HG03575 (cell line): Measurements from ENCODE around the gene SLBP.
"Not testable (repeated sequence)": the region's sequence is repeated elsewhere in the genome, so short reads cannot be mapped to it uniquely, and the experiment has no call there.

Experiments
- ATAC-seq: cut with Tn5 transposase; IDR thresholded peaks from one replicate; pipeline ENCODE4 v1.9.1; 2021; ENCODE audit not compliant: unreplicated experiment, insufficient number of reproducible peaks, low FRiP score; ENCODE audit errors: extremely low read depth

The SLBP gene

DNA sequence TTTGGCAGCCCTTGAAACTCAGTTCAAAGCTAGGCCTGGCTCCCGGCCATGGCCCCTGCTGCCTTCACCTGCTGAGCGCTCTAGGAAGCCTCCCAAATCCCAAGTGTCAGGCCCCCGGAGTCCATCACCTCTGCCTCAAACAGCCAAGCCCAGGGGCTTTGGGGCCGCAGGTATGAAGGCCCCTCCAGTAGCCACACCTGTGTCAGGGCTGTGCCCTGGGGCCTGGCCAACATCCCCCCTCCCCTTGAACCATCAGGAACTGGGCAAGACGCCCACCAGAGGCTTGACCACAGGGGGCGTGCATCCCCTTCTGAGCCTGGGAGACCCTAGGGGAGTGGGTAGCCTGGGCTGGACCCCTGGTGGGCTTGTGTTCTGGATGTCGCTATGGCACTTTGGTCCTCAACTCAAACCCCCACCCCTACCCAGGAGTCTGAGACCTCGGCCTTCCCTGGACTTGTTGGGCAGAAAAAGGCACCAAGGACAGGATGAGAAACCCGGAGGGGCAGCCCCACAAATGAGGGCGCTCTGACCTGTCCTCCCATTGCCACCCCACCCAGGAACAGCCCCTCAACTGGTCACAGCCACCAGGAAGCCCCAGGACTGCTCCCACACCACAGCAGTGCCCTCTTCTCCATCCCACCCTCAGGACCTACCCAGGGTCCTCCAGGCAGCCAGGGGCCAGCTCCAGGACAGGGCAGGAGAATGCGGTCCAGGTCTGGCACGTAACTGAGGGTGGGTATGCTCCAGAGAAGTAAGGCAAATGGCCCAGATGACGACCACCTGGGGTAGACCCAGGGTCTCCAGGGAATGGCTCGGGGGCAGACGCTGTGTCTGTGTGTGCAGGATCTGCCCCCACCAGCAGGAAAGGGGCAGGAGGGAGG, 4.2 kb upstream of the SLBP start:
- no peak for ATAC-seq

DNA sequence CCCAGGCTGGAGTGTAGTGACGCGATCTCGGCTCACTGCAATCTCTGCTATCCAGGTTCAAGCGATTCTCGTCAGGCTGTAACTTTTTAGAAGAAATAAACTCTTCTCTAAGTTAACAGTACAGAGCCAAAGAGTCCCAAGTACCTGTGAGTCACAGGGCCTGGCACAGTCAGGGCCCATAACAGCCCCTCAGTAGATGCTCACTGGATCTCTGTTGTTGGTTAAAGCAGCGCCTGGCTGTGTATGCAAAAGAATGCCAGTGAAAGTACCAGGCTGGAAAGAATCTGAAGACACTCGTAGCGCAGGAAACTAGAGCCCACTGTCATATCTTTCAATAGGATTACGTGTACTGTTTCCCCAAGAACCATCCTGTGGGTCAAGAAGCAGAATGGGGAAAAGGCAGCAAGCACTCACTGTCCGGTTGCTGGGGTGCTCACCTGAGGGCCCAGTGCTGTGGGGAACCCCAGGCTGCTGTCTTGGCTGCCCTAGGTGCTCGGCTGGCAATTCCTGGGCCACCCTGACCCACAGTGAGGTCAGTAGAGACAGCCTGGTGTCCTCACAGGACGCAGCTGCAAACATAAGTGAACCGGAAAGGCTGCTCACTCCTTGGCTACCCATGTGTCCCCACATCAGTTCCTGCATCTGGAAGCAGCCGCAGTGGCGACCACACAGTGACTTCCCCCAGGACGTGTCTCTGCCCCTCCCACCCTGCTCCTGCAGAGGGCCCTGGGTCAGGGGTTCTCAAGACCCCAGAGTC, 3.1 kb upstream of the SLBP start:
- no peak for ATAC-seq

DNA sequence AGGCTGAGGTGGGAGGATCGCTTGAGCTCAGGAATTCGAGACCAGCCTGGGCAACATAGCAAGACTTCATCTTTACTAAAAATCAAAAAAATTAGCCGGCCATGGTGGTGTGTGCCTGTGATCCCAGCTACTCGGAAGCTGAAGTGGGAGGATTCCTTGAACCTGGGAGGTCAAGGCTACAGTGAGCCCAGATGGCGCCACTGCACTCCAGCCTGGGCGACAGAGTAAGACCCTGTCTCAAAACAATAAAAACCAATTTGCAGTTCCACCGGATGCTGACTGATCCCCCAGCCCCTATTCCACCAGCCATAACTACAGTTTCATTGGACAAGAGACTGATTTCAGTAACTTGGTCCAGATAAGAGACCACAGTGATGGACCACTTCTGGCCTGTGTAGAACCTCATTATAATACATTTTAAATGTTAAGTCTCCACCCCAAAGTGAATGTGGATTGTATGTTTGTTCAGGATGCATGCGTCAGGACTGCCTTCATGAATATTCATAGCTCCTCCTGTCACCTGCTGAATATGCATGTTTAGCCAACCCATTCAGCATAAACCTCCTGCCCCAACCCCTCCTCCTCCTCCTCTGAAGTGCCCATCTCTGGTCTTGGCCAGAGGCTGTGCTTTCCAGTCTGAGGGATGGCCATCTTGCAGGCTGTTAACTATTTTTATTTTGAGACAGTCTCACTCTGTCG, 2.3 kb upstream of the SLBP start:
- no peak for ATAC-seq

DNA sequence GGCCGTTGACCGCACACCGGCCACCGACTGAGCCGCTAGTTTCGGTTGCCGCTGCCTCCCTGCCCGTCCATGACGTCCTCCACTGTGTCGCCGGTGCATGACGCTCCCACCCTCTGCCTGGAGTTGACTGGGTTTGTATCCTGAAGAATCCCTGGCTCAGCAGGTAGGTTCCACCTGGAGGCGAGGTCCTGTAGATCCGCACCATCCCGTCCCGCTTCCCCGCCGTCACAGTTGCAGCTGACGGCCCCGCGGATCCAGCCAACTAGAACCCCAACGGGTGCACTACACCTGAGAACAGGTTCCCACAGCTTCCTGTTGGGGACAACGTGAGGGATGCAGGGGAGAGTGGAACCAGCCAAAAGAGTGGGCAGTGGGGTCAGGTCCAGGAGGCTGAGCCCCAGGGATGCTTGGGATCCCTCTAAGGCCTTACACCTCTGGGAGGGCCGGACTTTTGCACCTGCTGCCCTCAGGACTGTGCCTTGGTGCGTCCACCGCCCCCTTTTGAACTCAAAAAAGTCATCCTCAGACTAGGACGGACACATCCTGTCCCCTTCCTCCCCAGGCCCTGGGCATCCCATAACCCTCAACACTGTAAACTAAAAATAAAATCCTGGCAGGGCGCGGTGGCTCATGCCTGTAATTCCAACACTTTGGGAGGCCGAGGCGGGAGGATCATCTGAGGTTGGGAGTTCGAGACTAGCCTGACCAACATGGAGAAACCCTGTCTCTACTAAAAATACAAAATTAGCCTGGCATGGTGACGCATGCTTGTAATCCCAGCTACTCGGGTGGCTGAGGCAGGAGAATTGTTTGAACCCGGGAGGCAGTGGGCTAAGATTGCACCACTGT, 1.1 kb upstream of the SLBP start:
- ATAC-seq: no peak

DNA sequence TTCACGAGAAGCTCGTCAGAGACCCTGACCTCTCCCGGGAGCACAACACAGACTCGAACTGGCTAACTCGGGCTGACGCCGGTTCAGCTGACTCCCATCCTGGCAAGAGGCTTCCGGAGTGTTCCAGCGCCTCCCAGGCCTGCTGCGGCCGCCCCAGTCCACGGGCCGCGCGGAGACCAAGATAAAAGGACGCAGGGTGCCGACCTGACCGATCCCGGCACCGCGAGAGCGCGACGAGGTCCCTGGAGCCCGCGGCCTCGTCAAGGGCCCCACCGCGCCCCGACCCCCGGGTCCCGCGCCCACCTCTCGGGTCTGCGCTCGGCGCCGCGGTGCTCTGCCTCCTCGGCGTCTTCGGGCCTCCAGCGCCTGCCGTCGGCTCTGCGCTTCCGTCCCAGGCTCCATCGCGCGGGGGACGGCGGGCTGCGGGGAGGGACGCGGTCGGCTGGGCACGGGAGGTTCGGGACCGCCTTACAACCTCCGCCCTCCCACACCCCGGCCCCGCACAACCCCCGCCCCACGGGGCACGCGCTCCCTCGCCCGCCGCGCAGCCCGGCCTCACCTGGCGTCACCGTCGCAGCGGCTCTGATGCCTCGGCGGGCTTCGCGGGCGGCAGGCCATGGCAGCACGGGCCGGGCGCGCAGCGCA, 426 bp downstream of the SLBP start:
- ATAC-seq: no peak

DNA sequence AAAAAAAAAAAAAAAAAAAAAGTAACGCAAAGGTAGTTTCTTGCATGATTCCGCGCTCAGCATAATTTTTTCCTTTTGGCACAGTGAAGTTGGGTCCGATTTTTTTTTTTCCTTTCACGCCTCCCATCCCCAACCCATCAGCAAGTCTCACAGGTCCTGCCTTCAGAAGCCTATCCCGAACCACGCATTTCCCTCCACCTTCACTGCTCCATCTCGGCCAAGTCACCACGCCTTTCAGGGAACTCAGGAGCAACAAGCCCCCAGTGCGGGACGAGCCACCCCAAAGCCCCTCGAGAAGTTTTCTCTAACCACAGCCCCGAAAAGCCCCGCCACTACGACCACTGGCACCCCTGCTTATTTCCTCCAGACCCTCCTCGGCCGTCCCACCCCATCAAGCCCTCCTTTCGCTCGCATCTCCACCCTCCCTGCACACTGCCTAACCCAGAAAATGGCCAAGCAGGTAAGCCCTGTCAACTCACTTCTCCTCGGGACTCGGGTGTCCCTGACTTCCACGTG, 1.0 kb downstream of the SLBP start:
- no peak for ATAC-seq

DNA sequence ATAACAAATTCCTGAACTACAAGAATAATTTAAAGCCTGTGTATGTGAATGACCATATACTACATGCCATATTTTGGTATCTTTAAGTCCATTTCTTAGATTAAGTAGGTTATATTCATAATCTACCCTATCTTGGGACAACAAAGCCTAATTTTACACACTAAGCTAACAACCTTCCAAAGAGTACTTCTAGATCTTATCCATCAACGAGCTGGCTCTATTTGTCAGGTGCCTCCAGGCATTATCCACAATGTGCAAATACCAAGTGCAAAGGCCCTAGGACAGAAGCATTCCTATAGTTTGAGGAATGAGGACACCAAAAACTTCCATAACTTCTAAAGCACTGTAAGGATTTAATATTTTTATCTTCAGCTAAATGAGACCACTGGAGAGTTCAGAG, 3.5 kb downstream of the SLBP start:
- no peak for ATAC-seq

DNA sequence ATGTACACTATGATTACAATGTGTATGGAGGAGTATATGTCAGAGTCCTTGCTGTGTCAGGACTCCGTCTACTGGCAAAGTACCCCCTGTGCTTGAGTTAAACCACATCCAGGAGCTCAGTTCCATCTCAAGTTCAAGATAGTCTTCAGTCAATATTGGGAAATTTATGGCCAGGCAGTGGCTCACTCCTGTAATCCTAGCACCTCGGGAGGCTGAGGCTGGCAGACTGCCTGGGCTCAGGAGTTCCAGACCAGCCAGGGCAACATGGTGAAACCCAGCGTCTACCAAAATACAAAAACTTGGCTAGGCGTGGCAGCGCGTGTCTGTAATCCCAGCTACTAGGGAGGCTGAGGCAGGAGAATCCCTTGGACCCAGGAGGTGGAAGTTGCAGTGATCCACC, 5.8 kb downstream of the SLBP start:
- ATAC-seq: no peak

DNA sequence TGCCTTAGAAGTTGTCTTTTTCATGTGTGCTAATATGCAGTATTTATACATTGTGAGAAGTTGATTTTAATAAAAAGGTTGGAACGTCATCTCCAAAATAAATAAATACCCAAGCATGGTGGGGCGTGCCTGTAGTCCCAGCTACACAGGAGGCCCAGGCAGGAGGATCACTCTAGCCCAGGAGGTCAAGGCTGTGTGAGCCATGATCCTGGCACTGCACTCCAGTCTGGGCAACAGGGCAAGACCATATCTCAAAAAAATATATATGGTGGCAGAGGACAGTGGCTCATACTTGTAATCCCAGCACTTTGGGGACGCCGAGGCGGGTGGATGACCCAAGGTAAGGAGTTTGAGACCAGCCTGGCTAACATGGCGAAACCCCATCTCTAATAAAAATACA, 6.4 kb downstream of the SLBP start:
- no peak for ATAC-seq

DNA sequence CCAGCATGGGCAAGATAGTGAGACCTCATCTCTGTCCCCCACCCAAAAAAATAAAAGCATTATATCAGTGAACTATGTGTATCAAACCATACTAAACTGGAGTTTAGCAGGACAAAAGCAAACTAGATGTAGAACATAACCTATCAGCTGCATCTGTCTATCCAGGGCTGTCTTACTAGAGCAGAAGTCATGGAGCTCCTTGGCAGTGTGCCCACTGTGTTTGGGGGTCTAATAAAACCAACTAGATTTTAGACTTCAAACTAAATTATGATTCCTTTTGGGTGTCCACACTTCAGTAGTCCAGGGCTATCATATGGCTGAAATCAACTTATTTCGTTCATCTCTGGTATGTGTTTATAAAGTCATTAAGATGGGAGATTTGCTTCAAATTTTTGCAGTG, 8.3 kb downstream of the SLBP start:
- ATAC-seq: no peak

DNA sequence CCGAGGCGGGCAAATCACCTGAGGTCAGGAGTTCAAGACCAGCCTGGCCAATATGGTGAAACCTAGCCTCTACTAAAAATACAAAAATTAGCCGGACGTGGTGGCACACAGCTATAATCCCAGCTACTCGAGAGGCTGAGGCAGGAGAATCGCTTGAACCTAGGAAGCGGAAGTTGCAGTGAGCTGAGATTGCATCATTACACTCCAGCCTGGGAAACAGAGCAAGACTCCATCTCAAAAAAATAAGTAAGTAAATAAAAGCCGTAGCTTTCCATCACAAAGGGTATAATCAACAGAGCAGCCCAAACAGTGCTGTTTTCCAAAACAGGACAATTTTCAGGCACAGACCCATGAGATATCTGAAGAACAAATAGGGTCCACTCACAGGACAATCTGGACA, 10.4 kb downstream of the SLBP start:
- ATAC-seq: not testable (repeated sequence)

DNA sequence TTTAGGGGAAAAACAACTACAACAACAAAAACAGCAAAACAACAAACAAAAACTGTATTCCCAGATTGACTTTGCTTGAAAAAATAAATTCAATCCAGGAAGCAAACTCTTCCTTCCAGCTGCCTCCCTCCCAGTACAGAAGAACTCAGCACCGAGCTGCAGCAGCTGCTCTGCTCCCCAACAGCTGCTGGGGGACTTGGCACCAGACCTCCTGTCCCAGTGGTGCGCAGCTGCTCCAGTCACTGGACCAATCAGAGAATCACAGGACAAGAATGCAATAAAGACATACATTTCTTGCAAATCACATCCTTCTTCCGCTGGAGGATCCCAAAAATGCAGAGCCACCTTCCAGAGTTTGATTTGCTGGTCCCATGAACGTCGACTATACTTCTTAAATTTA, 16.2 kb downstream of the SLBP start:
- ATAC-seq: no peak

DNA sequence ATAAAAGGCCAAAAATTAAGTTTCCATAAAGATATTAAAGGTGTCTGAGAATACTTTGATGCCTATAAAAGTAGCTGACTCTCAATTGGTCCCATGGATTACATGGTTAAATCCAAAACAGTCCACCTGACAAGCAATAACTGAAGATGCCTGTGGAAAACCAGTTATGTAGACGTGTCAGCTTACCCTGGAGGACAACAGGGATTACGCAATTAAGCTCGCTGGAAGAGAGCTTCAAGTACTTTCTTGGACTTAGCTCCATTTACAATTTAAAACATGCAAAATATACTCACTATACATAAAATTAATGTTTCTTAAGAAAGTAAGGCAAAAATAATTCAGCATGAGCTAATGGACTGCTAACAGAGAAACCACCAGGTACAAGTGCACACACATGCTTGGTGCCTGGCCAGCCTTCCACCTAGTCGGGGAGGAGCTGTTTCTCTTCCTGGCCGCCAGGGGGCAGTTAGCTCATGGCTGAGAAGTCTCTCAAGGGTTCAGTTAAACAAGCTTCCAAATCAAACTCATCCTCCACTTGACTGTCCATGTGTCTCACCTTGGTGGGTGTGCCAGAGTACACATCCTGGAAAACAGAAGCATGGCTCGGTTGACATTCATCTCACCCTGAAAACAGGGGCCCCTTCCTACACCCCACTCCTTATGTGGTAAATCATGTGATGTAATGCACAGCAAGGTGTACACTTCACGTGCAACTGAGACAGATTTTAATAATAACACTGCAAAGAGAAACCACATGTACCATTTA, 18.8 kb downstream of the SLBP start:
- ATAC-seq: no peak

DNA sequence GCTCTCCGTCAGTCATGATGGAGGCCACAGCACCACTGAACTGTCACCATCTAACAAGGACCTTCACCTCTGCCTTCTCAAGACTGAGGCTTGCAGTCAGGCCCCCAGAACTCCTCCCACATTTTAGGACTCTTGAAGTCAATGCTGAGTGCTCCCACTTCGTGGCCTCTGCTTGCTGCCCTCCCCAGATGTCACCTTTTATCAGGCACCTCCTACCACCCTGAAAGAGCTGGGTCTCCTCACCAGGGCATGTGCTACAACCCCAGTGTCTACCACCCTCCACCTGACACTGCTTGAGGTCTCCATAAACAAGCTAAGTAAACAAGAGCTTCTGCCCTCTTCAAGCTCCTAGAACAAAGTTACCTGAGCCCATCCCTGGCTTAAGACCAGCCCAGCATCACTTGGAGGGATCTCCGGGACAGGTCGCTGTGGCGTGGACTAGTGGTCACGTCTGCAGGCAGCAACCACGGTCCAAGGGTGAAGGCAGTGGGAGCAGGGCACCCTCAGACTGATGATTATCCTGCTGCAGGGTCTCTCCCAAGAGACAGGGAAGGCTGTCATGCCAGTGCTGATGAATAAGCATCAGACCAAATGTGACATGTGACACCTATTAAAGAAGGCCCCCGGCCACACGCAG, 20.3 kb downstream of the SLBP start:
- no peak for ATAC-seq

DNA sequence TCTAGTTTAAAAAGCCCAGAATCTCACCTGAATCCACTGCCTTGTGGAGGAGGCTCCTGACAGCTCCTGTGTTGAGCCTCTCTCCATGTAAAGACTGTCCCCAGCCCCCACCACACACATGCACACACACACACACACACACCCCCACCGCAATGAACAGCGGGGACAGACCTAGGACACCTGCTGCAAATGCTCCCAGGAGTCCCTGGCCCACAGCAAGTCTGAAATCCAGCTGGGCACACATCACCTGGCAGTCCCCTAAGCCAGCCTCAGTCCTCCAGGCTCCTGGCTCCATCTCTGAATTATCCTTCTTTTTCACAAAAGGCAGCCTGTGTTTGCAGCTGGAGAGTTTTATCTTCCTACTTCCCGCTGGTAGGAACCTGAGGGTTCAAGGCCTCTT, 21.4 kb downstream of the SLBP start:
- ATAC-seq: no peak

DNA sequence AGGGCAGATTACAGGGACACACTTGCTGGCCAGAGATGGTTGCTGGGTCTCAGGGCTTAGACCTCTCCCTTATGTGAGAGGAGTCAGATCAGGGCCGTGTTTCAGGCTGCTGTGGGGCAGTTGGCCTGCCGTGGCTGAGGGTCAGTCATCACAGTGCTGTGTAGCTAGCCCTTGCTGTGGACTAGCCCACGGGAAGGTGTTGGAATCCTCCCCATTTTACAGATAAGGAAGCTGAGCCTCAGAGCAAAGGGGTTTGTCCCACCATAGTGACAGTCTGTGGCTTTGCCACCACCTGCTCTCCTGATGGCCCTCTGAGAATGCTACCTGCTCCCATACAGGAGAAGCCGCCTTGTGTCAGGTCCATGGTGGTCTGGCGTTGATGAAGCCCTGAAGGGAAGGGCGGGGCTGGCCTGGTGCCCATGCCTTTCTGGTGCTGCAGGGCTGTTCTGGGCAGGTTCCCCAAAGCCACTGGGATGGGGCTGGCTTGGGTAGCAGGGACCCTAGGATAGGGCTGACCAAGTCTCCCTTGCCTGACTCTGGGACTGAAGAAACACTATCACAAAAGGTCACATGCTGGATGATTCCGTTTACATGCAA, 25.6 kb downstream of the SLBP start:
- no peak for ATAC-seq
